Ovary (tissue), 3 donors: ENCODE measurements around the gene CTNND2.

ENCODE experiments used
- POLR2A ChIP-seq: fragments of 450-650 bp; IDR thresholded peaks from one replicate; pipeline ENCODE4 v1.6.1; 2017; ENCODE audit warnings: antibody characterized with exemption, mild to moderate bottlenecking, moderate library complexity
- TF ChIP-seq, protein P1 (sequence below), 3 donors: fragments of 450-650 bp in 2 of 3; fragments of 200-600 bp in 1 of 3; IDR thresholded peaks; one replicate each; pipeline versions ENCODE4 v1.5.1 to v1.8.0; 2016 to 2022; ENCODE audit warnings: antibody characterized with exemption in 3 of 3, mild to moderate bottlenecking in 1 of 3
- donor health status: DM: no; HTN: no; CAD: no.

DNA sequence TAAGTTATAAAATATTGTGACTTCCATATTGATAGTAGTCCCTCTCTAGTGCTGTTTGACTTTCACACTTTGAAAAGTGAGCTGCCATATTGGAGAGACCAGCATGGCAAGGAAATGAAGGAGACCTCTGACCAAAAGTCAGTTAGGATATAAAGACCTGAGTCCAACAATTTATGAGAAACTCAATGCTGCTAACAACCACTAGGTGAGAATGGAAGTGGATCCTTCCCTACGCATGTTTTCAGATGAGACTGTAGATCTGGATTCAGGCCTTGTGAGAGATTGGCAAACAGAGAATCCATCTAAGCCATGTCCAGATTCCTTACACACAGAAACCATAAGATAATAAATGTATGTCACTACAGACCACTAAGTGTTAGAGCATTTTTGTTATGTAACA is 81.6 kb downstream of the CTNND2 start:
- TF ChIP-seq, protein P1, sequence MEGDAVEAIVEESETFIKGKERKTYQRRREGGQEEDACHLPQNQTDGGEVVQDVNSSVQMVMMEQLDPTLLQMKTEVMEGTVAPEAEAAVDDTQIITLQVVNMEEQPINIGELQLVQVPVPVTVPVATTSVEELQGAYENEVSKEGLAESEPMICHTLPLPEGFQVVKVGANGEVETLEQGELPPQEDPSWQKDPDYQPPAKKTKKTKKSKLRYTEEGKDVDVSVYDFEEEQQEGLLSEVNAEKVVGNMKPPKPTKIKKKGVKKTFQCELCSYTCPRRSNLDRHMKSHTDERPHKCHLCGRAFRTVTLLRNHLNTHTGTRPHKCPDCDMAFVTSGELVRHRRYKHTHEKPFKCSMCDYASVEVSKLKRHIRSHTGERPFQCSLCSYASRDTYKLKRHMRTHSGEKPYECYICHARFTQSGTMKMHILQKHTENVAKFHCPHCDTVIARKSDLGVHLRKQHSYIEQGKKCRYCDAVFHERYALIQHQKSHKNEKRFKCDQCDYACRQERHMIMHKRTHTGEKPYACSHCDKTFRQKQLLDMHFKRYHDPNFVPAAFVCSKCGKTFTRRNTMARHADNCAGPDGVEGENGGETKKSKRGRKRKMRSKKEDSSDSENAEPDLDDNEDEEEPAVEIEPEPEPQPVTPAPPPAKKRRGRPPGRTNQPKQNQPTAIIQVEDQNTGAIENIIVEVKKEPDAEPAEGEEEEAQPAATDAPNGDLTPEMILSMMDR (IDR thresholded peaks at IDR 0.05): no peak
- TF ChIP-seq POLR2A: no peak
